Esophagus squamous epithelium (tissue), 5 donors: Measurements from ENCODE around the gene WNK2. TPM values are rescaled to one million over a fixed set of nuclear protein-coding genes. Genes with fewer than 3 reads are reported as not detected.

Experiments
- DNase-seq: peaks from one replicate; lab custom pipeline; 2025; lab: John Stamatoyannopoulos, UW
- H3K27ac ChIP-seq, 4 donors: fragments of 200-600 bp; sonication (generic); one replicate each; pipeline ENCODE4 v1.5.1; 2016 to 2019; ENCODE audit warnings: mild to moderate bottlenecking in 1 of 4
- H3K27me3 ChIP-seq, 4 donors: fragments of 200-600 bp; sonication (generic); 1 replicate in 3 of 4; 2 replicates in 1 of 4; pipeline versions ENCODE4 v1.5.1 to v1.6.0; 2017 to 2021; ENCODE audit warnings: antibody characterized with exemption in 1 of 4
- H3K36me3 ChIP-seq, 3 donors: fragments of 200-600 bp; sonication (generic); one replicate each; pipeline ENCODE4 v1.5.1; 2016 to 2019
- H3K4me1 ChIP-seq, 3 donors: fragments of 200-600 bp; sonication (generic); one replicate each; pipeline ENCODE4 v1.5.1; 2017 to 2019
- H3K4me3 ChIP-seq, 4 donors: fragments of 200-600 bp; sonication (generic); 1 replicate in 3 of 4; 2 replicates in 1 of 4; pipeline ENCODE4 v1.5.1; 2016 to 2019; ENCODE audit warnings: mild to moderate bottlenecking in 2 of 4, moderate library complexity in 1 of 4
- H3K9me3 ChIP-seq, 3 donors: fragments of 200-600 bp; sonication (generic); one replicate each; pipeline ENCODE4 v1.5.1; 2016 to 2019
- CTCF ChIP-seq, 6 experiments: fragments of 450-650 bp in 4 of 6; fragments of 200-600 bp in 2 of 6; sonication (generic) in 2 of 6; IDR thresholded peaks; one replicate each; pipeline ENCODE4 v1.5.1; 2016 to 2019; ENCODE audit warnings: antibody characterized with exemption in 6 of 6, mild to moderate bottlenecking in 4 of 6, moderate library complexity in 4 of 6
- POLR2A ChIP-seq, 4 donors: fragments of 450-650 bp; IDR thresholded peaks; one replicate each; pipeline ENCODE4 v1.6.1; 2017; ENCODE audit warnings: antibody characterized with exemption in 4 of 4, mild to moderate bottlenecking in 4 of 4, moderate library complexity in 3 of 4
- WGBS, 2 donors: methylation state at CpG; one replicate each; pipeline ENCODE4 v1.1.5; 2018; 5-methylcytosine and 5-hydroxymethylcytosine counted together
- intact Hi-C: fragments of 100-400 bp; cut with DNase I; formaldehyde crosslinking; loops from one replicate; pipeline ENCODE4 v1.15.0; 2022
- total RNA-seq, 4 donors: library from RNA; depleted of rRNA; stranded (reverse); fragments of >200 nt; gene quantifications; one replicate each; pipeline ENCODE4 v1.1.0, GENCODE V29; 2016
- donor health status: DM: yes; HTN: yes; CAD: no.

WNK2 gene
- total RNA-seq, 4 donors from 2014 or later: 0.40 to 8.8 (median 5.2) TPM

- no peak for DNase-seq
- TF ChIP-seq CTCF (IDR thresholded peaks at IDR 0.05) (no peak), POLR2A (IDR thresholded peaks at IDR 0.05) (no peak)
- intact Hi-C loops: no loop called here
- Histone ChIP-seq H3K36me3 (no peaks in the 10 kb centered on the region), H3K27ac (no peak overlapping the region), H3K9me3 (no peaks in the 10 kb centered on the region), H3K27me3 (no peaks in the 10 kb centered on the region), H3K4me1 (peaks cover 0 to 11% (median 0%) of the 10 kb centered on the region in 3 donors), H3K4me3 (no peak overlapping the region)
- 66 to 70% methylated on average over 18 to 20 of the region's 24 CpGs for WGBS, 2 donors
These were observed 60.8 kb downstream of the WNK2 start for GRCh38 chr9:93244510-93245436.

GRCh38 chr9:93245437-93245970 is 61.6 kb downstream of the WNK2 start:
- no peaks in the 10 kb centered on the region for H3K27me3 ChIP-seq
- intact Hi-C loops: no loop called here
- WGBS, 2 donors: 86 to 88% methylated on average over 5 of the region's 5 CpGs
- H3K36me3 ChIP-seq: no peaks in the 10 kb centered on the region
- TF ChIP-seq POLR2A (IDR thresholded peaks at IDR 0.05) (no peak), CTCF (IDR thresholded peaks at IDR 0.05) (no peak)
- no peak overlapping the region for H3K4me3 ChIP-seq
- H3K27ac ChIP-seq: no peak overlapping the region
- peaks cover 0 to 11% (median 0%) of the 10 kb centered on the region in 3 donors for H3K4me1 ChIP-seq
- H3K9me3 ChIP-seq: no peaks in the 10 kb centered on the region
- DNase-seq: no peak

DNA sequence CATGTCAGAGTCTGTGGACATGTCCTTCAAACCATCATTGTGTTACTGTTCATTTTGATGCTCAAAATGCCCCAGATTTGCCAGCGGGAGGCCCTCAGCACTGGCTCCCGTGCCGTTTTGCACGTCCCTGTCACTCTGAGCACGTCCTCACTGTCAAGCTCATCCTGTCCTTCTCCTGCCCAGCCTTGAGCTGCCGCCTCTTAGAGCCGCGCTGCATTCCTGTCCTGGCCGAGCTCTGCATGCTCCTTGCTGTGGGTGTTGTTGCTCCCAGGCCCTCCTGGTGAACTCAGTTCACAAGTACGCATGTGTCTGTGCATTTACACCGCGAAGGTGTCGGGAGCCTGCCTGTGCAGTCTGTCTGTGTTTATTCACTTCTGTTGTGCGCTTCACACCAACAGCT is 62.2 kb downstream of the WNK2 start:
- peaks cover 0 to 11% (median 0%) of the 10 kb centered on the region in 3 donors for H3K4me1 ChIP-seq
- H3K4me3 ChIP-seq: no peak overlapping the region
- no peaks in the 10 kb centered on the region for H3K36me3 ChIP-seq
- intact Hi-C loops: no loop called here
- no peak for DNase-seq
- no peaks in the 10 kb centered on the region for H3K27me3 ChIP-seq
- WGBS, 2 donors: 81 to 91% methylated on average over 10 to 14 of the region's 14 CpGs
- H3K27ac ChIP-seq: no peak overlapping the region
- H3K9me3 ChIP-seq: no peaks in the 10 kb centered on the region
- TF ChIP-seq CTCF (IDR thresholded peaks at IDR 0.05): no peak
- no peak for TF ChIP-seq POLR2A (IDR thresholded peaks at IDR 0.05)

DNA sequence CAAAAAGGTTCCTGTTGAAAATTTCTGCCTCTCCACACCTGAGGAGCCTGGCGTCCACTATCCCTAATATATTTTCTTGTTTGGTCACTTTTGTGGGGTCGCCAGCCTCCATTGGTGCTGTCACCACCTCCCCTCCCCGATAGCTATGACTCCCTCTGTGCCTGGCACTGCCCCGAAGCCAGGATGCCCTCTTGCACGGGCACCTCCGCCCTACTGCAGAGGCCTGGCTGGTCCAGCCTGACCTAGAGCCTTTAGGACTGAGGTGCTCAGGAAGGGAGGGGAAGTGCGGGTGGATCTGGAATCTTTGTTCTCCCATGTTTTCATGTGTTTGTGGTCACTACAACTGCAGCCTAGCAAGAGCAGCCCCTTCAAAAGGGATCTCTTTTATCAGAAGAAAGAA is 62.6 kb downstream of the WNK2 start:
- TF ChIP-seq POLR2A (IDR thresholded peaks at IDR 0.05): no peak
- no peak for TF ChIP-seq CTCF (IDR thresholded peaks at IDR 0.05)
- Histone ChIP-seq H3K4me3 (no peak overlapping the region), H3K27ac (no peak overlapping the region)

More for the DNA sequence above, 62.6 kb downstream of the WNK2 start:
- 84 to 91% methylated on average over 3 to 6 of the region's 7 CpGs for WGBS, 2 donors
- intact Hi-C loops: no loop called here
- H3K4me1 ChIP-seq: peaks cover 0 to 11% (median 0%) of the 10 kb centered on the region in 3 donors
- no peaks in the 10 kb centered on the region for H3K27me3 ChIP-seq
- no peak for DNase-seq
- H3K36me3 ChIP-seq: no peaks in the 10 kb centered on the region
- no peaks in the 10 kb centered on the region for H3K9me3 ChIP-seq
